OCI-LY3 (cell line): ENCODE data around the gene PIK3CA.
"Not testable (repeated sequence)": the region's sequence is repeated elsewhere in the genome, so short reads cannot be mapped to it uniquely, and the experiment has no call there.

ENCODE experiments used
- H2AFZ ChIP-seq: fragments of 200-600, 300-600 bp; shearing (Covaris generic); 2 replicates; pipeline ENCODE4 v1.6.0; 2014; ENCODE audit warnings: antibody characterized with exemption, low read depth, low read length
- H3K27ac ChIP-seq: fragments of 200-600, 300-600 bp; sonication (generic); 2 replicates; pipeline ENCODE4 v1.5.1; 2014; ENCODE audit warnings: mild to moderate bottlenecking, low read length, moderate library complexity, mixed read lengths
- H3K27me3 ChIP-seq: fragments of 200-600, 300-600 bp; sonication (generic); 2 replicates; pipeline ENCODE4 v1.6.1; 2014; ENCODE audit warnings: low read depth, low read length, mixed read lengths
- H3K36me3 ChIP-seq: fragments of 200-600, 300-600 bp; sonication (generic); replicated peaks from 2 replicates; pipeline ENCODE3; 2014; ENCODE audit warnings: low read depth, low read length, mixed read lengths
- H3K4me1 ChIP-seq: fragments of 300-600, 200-600 bp; sonication (generic); 2 replicates; pipeline ENCODE4 v1.6.1; 2014; ENCODE audit warnings: low read length, mixed read lengths
- H3K4me2 ChIP-seq: fragments of 200-600, 300-600 bp; sonication (generic); 2 replicates; pipeline ENCODE4 v1.6.1; 2014; ENCODE audit warnings: low read length, mixed read lengths
- H3K4me3 ChIP-seq: fragments of 300-600, 200-600 bp; sonication (generic); 2 replicates; pipeline ENCODE4 v1.5.1; 2014; ENCODE audit warnings: antibody characterized with exemption, mild to moderate bottlenecking, low read length, moderate library complexity
- H3K79me2 ChIP-seq: fragments of 300-600, 200-600 bp; shearing (Covaris generic); 2 replicates; pipeline ENCODE4 v1.6.1; 2014; ENCODE audit warnings: mild to moderate bottlenecking, low read length, mixed read lengths
- H3K9ac ChIP-seq: fragments of 300-600, 200-600 bp; shearing (Covaris generic); 2 replicates; pipeline ENCODE4 v1.6.0; 2014; ENCODE audit warnings: mild to moderate bottlenecking, low read length, moderate library complexity
- H3K9me3 ChIP-seq: fragments of 200-600, 300-600 bp; shearing (Covaris generic); 2 replicates; pipeline ENCODE4 v1.6.1; 2014; ENCODE audit warnings: low read length, mixed read lengths; ENCODE audit not compliant: insufficient read depth
- H4K20me1 ChIP-seq: fragments of 200-600, 300-600 bp; sonication (generic); 2 replicates; pipeline ENCODE4 v1.6.1; 2016; ENCODE audit warnings: low read length, mixed read lengths; ENCODE audit not compliant: insufficient read depth
- EZH2phosphoT487 ChIP-seq: fragments of 200-600 bp; shearing (Covaris generic); IDR thresholded peaks from 2 replicates; pipeline ENCODE4 v1.6.1; 2018; ENCODE audit warnings: antibody characterized with exemption, mixed run types, low read depth
- TF ChIP-seq, protein P1 (sequence below): fragments of 200-600, 300-600 bp; sonication (generic); IDR thresholded peaks from 2 replicates; pipeline ENCODE4 v1.5.1; 2014; ENCODE audit warnings: antibody characterized with exemption, low read length, low read depth

Gene PIK3CA

GRCh38 chr3:179107617-179108016 lies 40.5 kb upstream of the PIK3CA start:
- Histone ChIP-seq H3K79me2 (no peaks in the 10 kb centered on the region), H2AFZ (no peak overlapping the region), H3K9me3 (no peaks in the 10 kb centered on the region), H3K4me3 (no peak overlapping the region), H4K20me1 (no peaks in the 10 kb centered on the region), H3K27ac (no peak overlapping the region), H3K27me3 (no peaks in the 10 kb centered on the region), H3K36me3 (no peaks in the 10 kb centered on the region), H3K9ac (no peak overlapping the region), H3K4me2 (no peak overlapping the region), H3K4me1 (peaks cover 8% of the 10 kb centered on the region)
- TF ChIP-seq, protein P1, sequence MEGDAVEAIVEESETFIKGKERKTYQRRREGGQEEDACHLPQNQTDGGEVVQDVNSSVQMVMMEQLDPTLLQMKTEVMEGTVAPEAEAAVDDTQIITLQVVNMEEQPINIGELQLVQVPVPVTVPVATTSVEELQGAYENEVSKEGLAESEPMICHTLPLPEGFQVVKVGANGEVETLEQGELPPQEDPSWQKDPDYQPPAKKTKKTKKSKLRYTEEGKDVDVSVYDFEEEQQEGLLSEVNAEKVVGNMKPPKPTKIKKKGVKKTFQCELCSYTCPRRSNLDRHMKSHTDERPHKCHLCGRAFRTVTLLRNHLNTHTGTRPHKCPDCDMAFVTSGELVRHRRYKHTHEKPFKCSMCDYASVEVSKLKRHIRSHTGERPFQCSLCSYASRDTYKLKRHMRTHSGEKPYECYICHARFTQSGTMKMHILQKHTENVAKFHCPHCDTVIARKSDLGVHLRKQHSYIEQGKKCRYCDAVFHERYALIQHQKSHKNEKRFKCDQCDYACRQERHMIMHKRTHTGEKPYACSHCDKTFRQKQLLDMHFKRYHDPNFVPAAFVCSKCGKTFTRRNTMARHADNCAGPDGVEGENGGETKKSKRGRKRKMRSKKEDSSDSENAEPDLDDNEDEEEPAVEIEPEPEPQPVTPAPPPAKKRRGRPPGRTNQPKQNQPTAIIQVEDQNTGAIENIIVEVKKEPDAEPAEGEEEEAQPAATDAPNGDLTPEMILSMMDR, result no peak
- TF ChIP-seq EZH2phosphoT487, result no peak

DNA sequence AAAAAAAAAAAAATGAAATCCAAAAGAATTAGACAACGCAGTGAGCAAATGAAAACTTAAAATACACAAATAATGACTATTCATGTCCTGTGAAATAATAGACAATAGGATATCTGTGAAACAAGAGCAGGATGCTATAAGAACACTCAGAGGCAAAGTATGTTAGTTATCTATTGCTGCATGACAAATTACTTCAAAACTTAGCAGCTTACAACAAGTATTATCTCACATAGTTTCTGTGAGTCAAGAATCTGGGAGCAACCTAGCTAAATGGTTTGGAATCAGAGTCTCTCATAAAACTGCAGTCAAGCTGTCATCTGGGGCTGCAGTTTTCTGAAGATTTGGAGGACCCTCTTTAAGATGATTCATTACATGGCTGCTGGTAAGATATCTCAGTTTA lies 40.1 kb upstream of the PIK3CA start:
- no peak overlapping the region for H3K9ac ChIP-seq
- no peak for TF ChIP-seq EZH2phosphoT487
- TF ChIP-seq, protein P1, result no peak
- H3K36me3 ChIP-seq, result no peaks in the 10 kb centered on the region
- H3K9me3 ChIP-seq, result no peaks in the 10 kb centered on the region
- no peak overlapping the region for H3K4me2 ChIP-seq
- H3K4me3 ChIP-seq, result no peak overlapping the region
- H3K27ac ChIP-seq, result no peak overlapping the region
- H3K4me1 ChIP-seq, result peaks cover 8% of the 10 kb centered on the region
- H3K27me3 ChIP-seq, result no peaks in the 10 kb centered on the region
- H4K20me1 ChIP-seq, result no peaks in the 10 kb centered on the region
- no peaks in the 10 kb centered on the region for H3K79me2 ChIP-seq
- no peak overlapping the region for H2AFZ ChIP-seq

- Histone ChIP-seq H3K4me3 (no peak overlapping the region), H4K20me1 (no peaks in the 10 kb centered on the region), H2AFZ (no peak overlapping the region), H3K27me3 (no peaks in the 10 kb centered on the region), H3K36me3 (no peaks in the 10 kb centered on the region), H3K4me2 (no peak overlapping the region), H3K79me2 (no peaks in the 10 kb centered on the region), H3K27ac (no peak overlapping the region), H3K4me1 (no peaks in the 10 kb centered on the region), H3K9ac (no peak overlapping the region), H3K9me3 (no peaks in the 10 kb centered on the region)
- TF ChIP-seq, protein P1, result no peak
- TF ChIP-seq EZH2phosphoT487, result no peak
These were observed 34.3 kb upstream of the PIK3CA start for GRCh38 chr3:179113903-179114302.

GRCh38 chr3:179115444-179115843 lies 32.7 kb upstream of the PIK3CA start:
- not testable (repeated sequence) for H3K4me3 ChIP-seq, H4K20me1 ChIP-seq, H3K4me2 ChIP-seq

GRCh38 chr3:179116816-179117215 lies 31.3 kb upstream of the PIK3CA start:
- no peaks in the 10 kb centered on the region for H3K9me3 ChIP-seq
- no peak overlapping the region for H3K27ac ChIP-seq
- H3K9ac ChIP-seq, result no peak overlapping the region
- H4K20me1 ChIP-seq, result no peaks in the 10 kb centered on the region
- H3K4me1 ChIP-seq, result no peaks in the 10 kb centered on the region
- H3K36me3 ChIP-seq, result no peaks in the 10 kb centered on the region
- no peak overlapping the region for H3K4me3 ChIP-seq
- H3K4me2 ChIP-seq, result no peak overlapping the region
- H3K79me2 ChIP-seq, result no peaks in the 10 kb centered on the region
- TF ChIP-seq, protein P1, result no peak
- TF ChIP-seq EZH2phosphoT487, result no peak
- H2AFZ ChIP-seq, result no peak overlapping the region
- H3K27me3 ChIP-seq, result no peaks in the 10 kb centered on the region

More at GRCh38 chr3:179115444-179115843, 32.7 kb upstream of the PIK3CA start:
- not testable (repeated sequence) for H3K36me3 ChIP-seq, H3K9ac ChIP-seq, H2AFZ ChIP-seq, H3K27me3 ChIP-seq, H3K9me3 ChIP-seq, H3K79me2 ChIP-seq, H3K4me1 ChIP-seq, H3K27ac ChIP-seq

GRCh38 chr3:179132191-179132890 lies 15.8 kb upstream of the PIK3CA start:
- H3K27ac ChIP-seq, H3K9me3 ChIP-seq, H3K4me2 ChIP-seq, H3K4me3 ChIP-seq, H3K9ac ChIP-seq, H2AFZ ChIP-seq, H3K36me3 ChIP-seq, H4K20me1 ChIP-seq, H3K27me3 ChIP-seq, H3K79me2 ChIP-seq, H3K4me1 ChIP-seq: not testable (repeated sequence)
